NCI-H2196 treated with DMSO at 0.1 percent for 48 hours (cell line): ENCODE data around the gene ANKHD1.

Experiments
- DNase-seq: peaks from one replicate; lab custom pipeline; 2025; ENCODE audit not compliant: unreplicated experiment; lab: John Stamatoyannopoulos, UW

The ANKHD1 gene

DNA sequence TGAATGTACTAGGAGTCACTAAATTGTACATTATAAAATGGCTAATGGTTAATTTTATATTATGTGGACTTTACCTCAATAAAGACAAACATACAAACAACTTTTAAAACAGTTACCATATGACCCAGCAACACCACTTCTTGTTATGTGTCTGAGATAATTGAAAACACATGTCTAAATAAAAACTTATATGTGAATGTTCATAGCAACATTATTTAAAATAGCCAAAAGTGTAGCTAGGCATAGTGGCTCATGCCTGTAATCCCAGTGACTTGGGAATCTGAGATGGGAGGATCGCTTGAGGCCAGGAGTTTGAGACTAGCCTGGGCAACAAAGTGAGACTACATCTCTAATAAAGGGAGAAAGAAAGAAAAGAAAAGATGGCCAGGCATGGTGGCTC, 185.9 kb downstream of the ANKHD1 start:
- no peak for DNase-seq

DNA sequence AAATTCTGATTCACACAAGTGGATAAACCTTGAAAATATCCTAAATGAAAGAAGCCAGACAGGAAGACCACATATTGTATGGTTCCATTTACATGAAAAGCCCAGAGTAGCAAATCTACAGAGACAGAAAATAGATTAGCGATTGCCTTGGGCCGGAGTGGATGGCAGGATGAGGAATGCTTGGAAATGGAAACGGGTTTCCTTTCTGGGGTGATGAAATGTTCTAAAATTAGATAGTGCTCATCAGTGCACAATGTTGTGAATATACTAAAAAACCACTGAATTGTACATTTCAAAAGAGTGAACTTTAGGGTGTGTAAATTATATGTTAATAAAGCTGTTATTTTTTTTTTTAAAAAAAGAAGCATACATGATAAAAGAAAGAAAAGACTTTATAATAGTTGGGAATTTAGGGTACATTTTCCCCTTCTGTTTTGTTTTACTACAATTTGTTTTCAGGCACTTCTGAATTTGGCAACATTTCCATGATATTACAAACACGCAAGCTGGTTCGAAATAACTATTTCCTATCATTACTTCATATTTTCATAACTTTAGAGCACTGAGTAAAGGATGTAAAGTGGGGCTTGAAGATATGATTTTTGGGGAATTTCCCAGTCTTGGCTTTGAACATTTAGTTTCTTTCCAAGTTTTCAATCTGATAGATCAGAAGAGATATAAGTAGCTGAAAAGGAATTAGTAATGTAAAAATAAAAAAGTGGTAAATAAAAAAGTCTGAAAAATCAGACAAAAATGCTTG, 186.9 kb downstream of the ANKHD1 start:
- no peak for DNase-seq
